ENCODE results near the gene TMEM272. TPM values are rescaled to one million over a fixed set of nuclear protein-coding genes. Genes with fewer than 3 reads are reported as not detected.

The TMEM272 gene
- total RNA-seq, 3 donors from 2014 or later (not counting 1 experiment from before 2014, with no cell fraction given) = 0.08 TPM; not detected in 2

DNA sequence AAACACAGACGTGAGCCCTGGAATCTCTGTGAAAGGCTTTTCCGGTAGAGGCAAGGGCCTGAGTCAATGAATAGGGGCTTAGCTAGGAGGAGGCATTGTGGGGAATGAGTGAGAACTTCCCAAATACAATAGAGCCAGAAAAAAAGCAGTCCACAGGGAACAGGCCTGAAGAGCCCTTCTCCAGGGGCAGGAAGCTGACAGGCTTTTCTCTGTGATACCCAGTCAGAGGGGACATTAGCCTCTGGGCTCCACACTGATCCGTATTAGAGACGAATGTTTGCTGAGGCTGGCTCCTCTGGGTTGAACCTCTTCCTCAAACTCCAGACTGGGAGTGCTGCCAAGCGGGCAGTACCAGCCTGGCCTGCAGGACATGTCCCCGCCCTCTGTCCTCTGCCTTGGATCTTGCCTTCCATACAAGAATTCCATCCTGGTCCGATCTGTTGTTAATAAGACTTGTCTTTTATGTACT lies 43.3 kb downstream of the TMEM272 start:
- DNase-seq (no peak), ATAC-seq (no peak)
- TF ChIP-seq, protein P1, sequence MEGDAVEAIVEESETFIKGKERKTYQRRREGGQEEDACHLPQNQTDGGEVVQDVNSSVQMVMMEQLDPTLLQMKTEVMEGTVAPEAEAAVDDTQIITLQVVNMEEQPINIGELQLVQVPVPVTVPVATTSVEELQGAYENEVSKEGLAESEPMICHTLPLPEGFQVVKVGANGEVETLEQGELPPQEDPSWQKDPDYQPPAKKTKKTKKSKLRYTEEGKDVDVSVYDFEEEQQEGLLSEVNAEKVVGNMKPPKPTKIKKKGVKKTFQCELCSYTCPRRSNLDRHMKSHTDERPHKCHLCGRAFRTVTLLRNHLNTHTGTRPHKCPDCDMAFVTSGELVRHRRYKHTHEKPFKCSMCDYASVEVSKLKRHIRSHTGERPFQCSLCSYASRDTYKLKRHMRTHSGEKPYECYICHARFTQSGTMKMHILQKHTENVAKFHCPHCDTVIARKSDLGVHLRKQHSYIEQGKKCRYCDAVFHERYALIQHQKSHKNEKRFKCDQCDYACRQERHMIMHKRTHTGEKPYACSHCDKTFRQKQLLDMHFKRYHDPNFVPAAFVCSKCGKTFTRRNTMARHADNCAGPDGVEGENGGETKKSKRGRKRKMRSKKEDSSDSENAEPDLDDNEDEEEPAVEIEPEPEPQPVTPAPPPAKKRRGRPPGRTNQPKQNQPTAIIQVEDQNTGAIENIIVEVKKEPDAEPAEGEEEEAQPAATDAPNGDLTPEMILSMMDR (IDR thresholded peaks at IDR 0.05) = no peak
- Histone ChIP-seq H3K36me3 (ENCODE audit: control insufficient read depth, insufficient read depth, low read length) (no peaks in the 10 kb centered on the region), H3K4me1 (ENCODE audit: control insufficient read depth, insufficient read depth, low read length) (peaks cover 27% of the 10 kb centered on the region), H3K4me3 (ENCODE audit: low read length) (no peak overlapping the region), H3K27ac (ENCODE audit: low read length) (peak overlapping the region; percentile 97), H3K9me3 (ENCODE audit: control insufficient read depth, insufficient read depth, low read length) (no peaks in the 10 kb centered on the region), H3K27me3 (ENCODE audit: control insufficient read depth, insufficient read depth, low read length) (no peaks in the 10 kb centered on the region)
- Mint-ChIP-seq H3K9me3 (no peaks in the 10 kb centered on the region), H3K4me1 (peaks cover 34 to 35% of the 10 kb centered on the region in 2 donors), H3K36me3 (no peaks in the 10 kb centered on the region), H3K27me3 (ENCODE audit: low read depth in 2 of 2) (peaks cover 0 to 8% of the 10 kb centered on the region in 2 donors), H3K4me3 (peak overlapping the region; percentile 45), H3K27ac (peak overlapping the region; percentile 91 to 99)
- intact Hi-C loops (cut with micrococcal nuclease) = loop anchor here (1.0 to 5.0 kb wide), 4 partner anchors 15 to 1864 kb away; partner anchors contain the start of genes CKAP2 and SPRYD7
- WGBS (ENCODE audit: insufficient coverage) = 93% methylated on average over 5 of the region's 7 CpGs

DNA sequence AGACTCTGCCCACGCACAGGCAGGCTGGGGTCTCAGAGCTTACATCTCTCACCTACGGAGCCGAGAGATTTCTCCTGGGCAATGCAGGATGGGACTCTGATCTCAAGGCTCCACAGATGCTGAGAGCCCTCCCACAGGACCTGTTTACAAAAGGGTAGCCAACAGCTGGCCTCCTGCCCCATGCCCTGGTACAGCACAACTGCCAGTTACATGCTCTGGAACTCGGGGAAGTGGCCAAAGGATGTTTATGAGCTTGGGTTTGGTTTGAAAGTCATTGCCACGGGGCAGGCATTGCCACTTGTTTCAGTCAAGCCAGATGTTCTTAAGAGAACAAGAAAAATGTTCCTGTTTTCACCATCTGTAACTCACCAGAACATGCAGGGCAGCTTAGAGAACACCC lies 44.5 kb downstream of the TMEM272 start:
- Histone ChIP-seq H3K36me3 (ENCODE audit: control insufficient read depth, insufficient read depth, low read length) (no peaks in the 10 kb centered on the region), H3K27ac (ENCODE audit: low read length) (no peak overlapping the region), H3K9me3 (ENCODE audit: control insufficient read depth, insufficient read depth, low read length) (no peaks in the 10 kb centered on the region), H3K4me1 (ENCODE audit: control insufficient read depth, insufficient read depth, low read length) (peaks cover 27% of the 10 kb centered on the region), H3K27me3 (ENCODE audit: control insufficient read depth, insufficient read depth, low read length) (no peaks in the 10 kb centered on the region), H3K4me3 (ENCODE audit: low read length) (no peak overlapping the region)
- 75% methylated on average over 5 of the region's 5 CpGs for WGBS (ENCODE audit: insufficient coverage)
- Mint-ChIP-seq H3K36me3 (no peaks in the 10 kb centered on the region), H3K4me3 (no peak overlapping the region), H3K4me1 (peaks cover 29 to 34% of the 10 kb centered on the region in 2 donors), H3K27ac (peak overlapping the region in 1 of 2 donors; percentile 7), H3K9me3 (no peaks in the 10 kb centered on the region), H3K27me3 (ENCODE audit: low read depth in 2 of 2) (peaks cover 0 to 8% of the 10 kb centered on the region in 2 donors)
- DNase-seq = no peak
- intact Hi-C loops (cut with micrococcal nuclease) = loop anchor here (5.0 kb wide), 2 partner anchors 1718 to 1863 kb away; partner anchors contain the start of gene SPRYD7
- TF ChIP-seq, protein P1 (IDR thresholded peaks at IDR 0.05) = no peak
- ATAC-seq = no peak

DNA sequence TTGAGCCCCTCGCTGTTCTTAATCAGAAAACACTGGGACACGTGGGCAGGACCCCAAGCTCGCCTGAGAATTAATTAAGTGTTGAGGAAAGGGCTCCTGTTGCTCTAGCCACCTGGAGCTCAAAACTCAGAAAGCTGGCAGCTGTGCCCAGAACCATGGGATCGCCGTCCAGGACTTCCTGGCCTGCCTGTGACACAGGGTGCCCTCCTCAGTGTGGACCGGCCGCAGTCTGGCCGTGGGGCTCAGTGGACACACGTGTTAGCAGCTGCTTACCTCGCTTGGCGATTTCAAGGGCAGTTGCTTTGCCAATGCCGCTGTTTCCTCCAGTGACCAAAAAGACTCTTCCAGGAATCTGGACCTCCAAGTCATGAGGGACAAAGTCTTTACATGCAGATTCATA lies 45.7 kb downstream of the TMEM272 start:
- WGBS (ENCODE audit: insufficient coverage) = 94% methylated on average over 12 of the region's 12 CpGs

More for the DNA sequence above, 45.7 kb downstream of the TMEM272 start:
- intact Hi-C loops (cut with micrococcal nuclease) = loop anchor here (5.0 kb wide), 1 partner anchor 672 kb away; no protein-coding TSS in a partner anchor
- H3K4me3 ChIP-seq (ENCODE audit: low read length) = no peak overlapping the region
- ATAC-seq = no peak
- no peak overlapping the region for H3K4me3 Mint-ChIP-seq
- H3K27me3 ChIP-seq (ENCODE audit: control insufficient read depth, insufficient read depth, low read length) = no peaks in the 10 kb centered on the region
- peak overlapping the region in 1 of 2 donors; percentile 7 for H3K27ac Mint-ChIP-seq
- no peaks in the 10 kb centered on the region for H3K36me3 ChIP-seq (ENCODE audit: control insufficient read depth, insufficient read depth, low read length)
- no peak overlapping the region for H3K27ac ChIP-seq (ENCODE audit: low read length)
- peaks cover 0 to 8% of the 10 kb centered on the region in 2 donors for H3K27me3 Mint-ChIP-seq (ENCODE audit: low read depth in 2 of 2)
- no peak for DNase-seq
- H3K4me1 ChIP-seq (ENCODE audit: control insufficient read depth, insufficient read depth, low read length) = peaks cover 27% of the 10 kb centered on the region
- no peaks in the 10 kb centered on the region for H3K9me3 Mint-ChIP-seq
- no peaks in the 10 kb centered on the region for H3K36me3 Mint-ChIP-seq
- peaks cover 16 to 22% of the 10 kb centered on the region in 2 donors for H3K4me1 Mint-ChIP-seq
- TF ChIP-seq, protein P1 (IDR thresholded peaks at IDR 0.05) = no peak
- no peaks in the 10 kb centered on the region for H3K9me3 ChIP-seq (ENCODE audit: control insufficient read depth, insufficient read depth, low read length)
